Suppressor macrophage (primary cell): Measurements from ENCODE around the gene KLF11.
"Not testable (repeated sequence)": the region's sequence is repeated elsewhere in the genome, so short reads cannot be mapped to it uniquely, and the experiment has no call there.

ENCODE experiments used
- DNase-seq, 4 experiments: peaks; one replicate each; pipeline ENCODE4 v3.0.0-alpha.2; 2020 to 2022

The KLF11 gene

DNA sequence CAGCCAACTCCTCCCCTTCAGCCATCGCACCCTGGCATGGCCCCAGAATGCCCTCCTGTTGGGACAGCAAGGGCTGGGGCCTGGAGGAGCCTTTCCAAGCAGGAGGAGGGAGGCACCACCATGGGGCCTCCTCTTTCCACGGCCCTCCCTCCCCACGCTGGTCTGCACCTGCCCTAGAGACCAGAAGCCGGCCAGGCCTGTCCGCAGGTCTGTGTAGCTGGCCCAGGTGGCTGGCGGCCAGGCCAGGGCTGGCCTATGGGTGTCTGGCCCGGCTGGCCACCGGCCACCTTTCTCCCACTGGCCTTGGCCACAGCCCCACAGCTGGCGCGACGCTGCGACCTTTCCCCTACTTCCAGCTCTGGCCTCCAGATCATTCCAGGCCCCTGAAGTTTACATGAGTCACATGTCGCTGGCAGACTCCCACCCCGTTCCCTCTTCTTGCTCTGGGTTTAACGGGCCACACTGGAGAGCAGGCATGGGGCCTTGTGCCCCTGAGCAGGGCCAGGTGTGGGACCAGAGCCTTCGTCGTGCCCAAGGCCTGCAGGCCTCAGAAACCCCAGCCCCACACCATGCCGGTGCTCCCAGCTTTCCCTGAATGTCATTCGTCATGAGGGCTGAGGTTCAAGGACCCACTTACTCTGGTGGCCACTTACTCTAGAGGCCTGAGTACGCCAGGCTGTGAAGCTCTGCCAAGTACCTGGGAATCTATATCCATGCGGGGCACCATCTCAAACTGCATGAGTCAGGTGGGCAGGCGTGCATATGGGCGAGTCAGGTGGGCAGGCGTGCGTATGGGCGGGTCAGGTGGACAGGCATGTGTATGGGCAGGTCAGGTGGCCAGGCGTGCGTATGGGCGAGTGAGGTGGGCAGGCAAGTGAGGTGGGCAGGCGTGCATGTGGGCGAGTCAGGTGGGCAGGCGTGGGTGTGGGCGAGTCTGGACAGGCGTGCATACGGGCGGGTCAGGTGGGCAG, 33.3 kb upstream of the KLF11 start:
- DNase-seq = no peak

DNA sequence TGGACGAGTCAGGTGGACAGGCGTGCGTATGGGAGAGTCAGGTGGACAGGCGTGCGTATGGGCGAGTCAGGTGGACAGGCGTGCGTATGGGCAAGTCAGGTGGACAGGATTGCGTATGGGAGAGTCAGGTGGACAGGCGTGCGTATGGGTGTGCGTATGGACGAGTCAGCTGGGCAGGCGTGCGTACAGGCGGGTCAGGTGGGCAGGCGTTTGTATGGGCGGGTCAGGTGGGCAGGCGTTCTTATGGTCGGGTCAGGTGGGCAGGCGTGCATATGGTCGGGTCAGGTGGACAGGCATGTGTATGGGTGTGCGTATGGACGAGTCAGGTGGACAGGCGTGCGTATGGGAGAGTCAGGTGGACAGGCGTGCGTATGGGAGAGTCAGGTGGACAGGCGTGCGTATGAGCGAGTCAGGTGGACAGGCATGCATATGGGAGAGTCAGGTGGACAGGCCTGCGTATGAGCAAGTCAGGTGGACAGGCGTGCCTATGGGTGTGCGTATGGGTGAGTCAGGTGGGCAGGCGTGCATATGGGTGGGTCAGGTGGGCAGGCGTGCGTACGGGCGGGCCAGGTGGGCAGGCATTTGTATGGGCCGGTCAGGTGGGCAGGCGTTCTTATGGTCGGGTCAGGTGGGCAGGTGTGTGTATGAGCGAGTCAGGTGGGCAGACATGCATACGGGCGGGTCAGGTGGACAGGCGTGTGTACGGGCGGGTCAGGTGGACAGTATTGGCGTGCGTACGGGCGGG, 32.3 kb upstream of the KLF11 start:
- not testable (repeated sequence) for DNase-seq

DNA sequence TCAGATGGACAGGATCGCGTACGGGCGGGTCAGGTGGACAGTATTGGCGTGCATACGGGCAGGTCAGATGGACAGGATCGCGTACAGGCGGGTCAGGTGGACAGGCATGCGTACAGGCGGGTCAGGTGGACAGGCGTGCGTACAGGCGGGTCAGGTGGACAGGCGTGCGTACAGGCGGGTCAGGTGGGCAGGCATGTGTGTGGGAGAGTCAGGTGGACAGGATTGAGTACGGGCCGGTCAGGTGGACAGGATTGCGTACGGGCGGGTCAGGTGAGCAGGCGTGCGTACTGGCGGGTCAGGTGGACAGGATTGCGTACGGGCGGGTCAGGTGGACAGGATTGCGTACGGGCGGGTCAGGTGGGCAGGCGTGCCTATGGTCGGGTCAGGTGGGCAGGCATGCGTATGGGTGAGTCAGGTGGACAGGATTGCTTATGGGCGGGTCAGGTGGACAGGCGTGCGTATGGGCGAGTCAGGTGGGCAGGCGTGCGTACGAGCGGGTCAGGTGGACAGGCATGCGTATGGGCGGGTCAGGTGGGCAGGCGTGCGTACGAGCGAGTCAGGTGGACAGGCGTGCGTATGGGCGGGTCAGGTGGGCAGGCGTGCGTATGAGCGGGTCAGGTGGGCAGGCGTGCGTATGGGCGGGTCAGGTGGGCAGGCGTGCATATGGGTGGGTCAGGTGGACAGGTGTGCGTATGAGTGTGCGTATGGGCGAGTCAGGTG, 31.6 kb upstream of the KLF11 start:
- DNase-seq = not testable (repeated sequence)

DNA sequence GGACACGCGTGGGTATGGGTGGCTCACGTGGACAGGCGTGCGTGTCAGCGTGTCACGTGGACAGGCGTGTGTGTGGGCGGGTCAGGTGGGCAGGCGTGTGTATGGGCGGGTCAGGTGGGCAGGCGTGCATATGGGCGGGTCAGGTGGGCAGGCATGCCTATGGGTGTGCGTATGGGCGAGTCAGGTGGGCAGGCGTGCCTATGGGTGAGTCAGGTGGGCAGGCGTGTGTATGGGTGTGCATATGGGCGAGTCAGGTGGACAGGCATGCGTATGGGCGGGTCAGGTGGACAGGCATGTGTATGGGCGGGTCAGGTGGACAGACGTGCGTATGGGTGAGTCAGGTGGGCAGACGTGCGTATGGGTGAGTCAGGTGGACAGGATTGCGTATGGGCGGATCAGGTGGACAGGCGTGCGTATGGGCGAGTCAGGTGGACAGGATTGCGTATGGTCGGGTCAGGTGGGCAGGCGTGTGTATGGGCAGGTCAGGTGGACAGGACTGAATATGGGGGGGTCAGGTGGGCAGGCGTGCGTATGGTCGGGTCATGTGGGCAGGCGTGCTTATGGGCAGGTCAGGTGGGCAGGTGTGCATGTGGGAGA, 30.9 kb upstream of the KLF11 start:
- DNase-seq = not testable (repeated sequence)

DNA sequence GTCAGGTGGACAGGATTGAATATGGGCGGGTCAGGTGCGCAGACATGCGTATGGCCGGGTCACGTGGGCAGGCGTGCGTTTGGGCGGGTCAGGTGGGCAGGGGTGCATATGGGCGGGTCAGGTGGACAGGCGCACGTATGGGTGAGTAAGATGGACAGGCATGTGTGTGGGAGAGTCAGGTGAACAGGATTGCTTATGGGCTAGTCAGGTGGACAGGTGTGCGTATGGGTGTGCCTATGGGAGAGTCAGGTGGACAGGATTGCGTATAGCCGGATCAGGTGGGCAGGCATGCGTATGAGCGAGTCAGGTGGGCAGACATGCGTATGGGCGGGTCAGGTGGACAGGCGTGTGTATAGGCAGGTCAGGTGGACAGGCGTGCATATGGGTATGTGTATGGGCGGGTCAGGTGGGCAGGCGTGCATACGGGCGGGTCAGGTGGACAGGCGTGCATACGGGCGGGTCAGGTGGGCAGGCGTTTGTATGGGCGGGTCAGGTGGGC, 30.3 kb upstream of the KLF11 start:
- no peak for DNase-seq

DNA sequence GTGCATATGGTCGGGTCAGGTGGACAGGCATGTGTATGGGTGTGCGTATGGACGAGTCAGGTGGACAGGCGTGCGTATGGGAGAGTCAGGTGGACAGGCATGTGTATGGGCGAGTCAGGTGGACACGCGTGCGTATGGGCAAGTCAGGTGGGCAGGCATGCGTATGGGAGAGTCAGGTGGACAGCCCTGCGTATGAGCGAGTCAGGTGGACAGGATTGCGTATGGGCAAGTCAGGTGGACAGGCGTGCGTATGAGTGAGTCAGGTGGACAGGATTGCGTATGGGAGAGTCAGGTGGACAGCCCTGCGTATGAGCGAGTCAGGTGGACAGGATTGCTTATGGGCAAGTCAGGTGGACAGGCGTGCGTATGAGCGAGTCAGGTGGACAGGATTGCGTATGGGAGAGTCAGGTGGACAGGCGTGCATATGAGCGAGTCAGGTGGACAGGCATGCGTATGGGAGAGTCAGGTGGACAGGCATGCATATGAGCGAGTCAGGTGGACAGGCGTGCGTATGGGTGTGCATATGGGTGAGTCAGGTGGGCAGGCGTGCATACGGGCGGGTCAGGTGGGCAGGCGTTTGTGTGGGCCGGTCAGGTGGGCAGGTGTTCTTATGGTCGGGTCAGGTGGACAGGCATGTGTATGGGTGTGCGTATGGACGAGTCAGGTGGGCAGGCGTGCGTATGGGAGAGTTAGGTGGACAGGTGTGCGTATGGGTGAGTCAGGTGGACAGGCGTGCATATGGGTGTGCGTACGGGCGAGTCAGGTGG, 29.5 kb upstream of the KLF11 start:
- DNase-seq = not testable (repeated sequence)

DNA sequence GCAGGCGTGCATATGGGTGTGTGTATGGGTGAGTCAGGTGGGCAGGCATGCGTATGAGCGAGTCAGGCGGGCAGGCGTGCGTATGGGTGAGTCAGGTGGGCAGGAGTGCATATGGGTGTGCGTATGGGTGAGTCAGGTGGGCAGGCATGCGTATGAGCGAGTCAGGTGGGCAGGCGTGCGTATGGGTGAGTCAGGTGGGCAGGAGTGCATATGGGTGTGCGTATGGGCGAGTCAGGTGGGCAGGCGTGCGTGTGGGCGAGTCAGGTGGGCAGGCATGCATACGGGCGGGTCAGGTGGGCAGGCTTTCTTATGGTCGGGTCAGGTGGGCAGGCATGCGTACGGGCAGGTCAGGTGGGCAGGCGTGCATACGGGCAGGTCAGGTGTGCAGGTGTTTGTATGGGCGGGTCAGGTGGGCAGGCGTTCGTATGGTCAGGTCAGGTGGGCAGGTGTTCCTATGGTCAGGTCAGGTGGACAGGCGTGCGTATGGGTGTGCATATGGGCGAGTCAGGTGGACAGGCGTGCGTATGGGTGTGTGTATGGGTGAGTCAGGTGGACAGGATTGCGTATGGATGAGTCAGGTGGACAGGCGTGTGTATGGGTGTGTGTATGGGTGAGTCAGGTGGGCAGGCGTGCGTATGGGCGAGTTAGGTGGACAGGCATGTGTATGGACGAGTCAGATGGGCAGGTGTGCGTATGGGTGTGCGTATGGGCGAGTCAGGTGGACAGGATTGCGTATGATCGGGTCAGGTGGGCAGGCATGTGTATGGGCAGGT, 28.7 kb upstream of the KLF11 start:
- DNase-seq = no peak

DNA sequence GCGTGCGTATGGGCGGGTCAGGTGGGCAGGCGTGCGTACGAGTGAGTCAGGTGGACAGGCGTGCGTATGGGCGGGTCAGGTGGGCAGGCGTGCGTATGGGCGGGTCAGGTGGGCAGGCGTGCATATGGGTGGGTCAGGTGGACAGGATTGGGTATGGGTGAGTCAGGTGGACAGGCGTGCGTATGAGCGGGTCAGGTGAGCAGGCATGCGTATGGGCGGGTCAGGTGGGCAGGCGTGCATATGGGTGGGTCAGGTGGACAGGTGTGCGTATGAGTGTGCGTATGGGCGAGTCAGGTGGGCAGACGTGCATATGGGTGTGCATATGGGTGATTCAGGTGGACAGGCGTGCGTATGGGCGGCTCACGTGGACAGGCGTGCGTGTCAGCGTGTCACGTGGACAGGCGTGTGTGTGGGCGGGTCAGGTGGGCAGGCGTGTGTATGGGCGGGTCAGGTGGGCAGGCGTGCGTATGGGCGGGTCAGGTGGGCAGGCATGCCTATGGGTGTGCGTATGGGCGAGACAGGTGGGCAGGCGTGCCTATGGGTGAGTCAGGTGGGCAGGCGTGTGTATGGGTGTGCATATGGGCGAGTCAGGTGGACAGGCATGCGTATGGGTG, 27.9 kb upstream of the KLF11 start:
- DNase-seq = not testable (repeated sequence)

DNA sequence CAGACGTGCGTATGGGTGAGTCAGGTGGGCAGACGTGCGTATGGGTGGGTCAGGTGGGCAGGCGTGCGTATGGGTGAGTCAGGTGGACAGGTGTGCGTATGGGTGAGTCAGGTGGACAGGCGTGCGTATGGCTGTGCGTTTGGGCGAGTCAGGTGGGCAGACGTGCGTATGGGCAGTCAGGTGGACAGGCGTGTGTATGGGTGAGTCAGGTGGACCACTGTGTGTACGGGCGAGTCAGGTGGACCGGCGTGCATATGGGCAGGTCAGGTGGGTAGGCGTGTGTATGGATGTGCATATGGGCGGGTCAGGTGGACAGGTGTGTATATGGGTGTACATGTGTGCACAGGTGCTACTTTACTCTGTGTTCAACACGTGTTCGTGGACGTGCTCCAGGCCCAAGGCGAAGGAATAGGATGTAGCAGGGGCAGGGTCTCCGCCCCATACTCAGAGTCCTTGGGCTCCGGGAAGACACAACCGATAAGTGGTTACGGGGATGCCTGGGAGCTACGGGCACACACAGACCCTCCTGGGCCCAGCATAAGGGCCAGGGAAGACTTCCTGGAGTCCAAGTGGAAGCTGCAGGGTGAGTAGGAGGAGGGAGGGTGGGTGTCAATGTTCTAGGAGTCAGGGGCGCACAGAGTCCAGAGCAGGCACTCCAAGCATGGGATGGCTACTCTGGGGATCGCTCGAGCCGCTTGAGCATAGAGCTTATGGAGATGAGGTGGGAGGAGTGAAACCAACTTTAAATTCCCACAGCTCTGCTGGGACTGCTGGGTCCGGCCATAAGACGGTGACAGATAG, 27.1 kb upstream of the KLF11 start:
- DNase-seq = no peak

DNA sequence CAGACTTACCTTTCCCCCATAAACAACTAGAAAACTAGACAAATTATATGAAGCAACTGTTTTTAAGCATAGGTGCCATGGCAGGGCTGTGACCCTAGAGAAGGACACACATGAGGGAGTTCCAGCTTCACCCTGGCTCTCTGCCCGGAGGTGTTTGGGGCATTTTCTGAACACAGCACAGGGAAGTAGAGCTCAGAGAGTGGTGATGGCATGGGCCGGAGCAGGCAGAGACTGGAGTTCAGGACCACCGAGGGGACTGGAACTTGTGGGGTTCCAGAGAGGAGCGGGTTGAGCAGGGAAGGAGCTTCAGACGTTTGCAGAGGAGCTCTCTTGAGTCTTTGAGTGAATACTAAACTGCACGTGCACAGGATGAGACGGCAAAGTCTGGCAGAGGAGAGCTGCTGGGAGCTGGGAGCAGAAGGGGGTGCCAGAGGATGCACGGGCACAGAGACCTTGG, 26.5 kb upstream of the KLF11 start:
- DNase-seq = no peak

DNA sequence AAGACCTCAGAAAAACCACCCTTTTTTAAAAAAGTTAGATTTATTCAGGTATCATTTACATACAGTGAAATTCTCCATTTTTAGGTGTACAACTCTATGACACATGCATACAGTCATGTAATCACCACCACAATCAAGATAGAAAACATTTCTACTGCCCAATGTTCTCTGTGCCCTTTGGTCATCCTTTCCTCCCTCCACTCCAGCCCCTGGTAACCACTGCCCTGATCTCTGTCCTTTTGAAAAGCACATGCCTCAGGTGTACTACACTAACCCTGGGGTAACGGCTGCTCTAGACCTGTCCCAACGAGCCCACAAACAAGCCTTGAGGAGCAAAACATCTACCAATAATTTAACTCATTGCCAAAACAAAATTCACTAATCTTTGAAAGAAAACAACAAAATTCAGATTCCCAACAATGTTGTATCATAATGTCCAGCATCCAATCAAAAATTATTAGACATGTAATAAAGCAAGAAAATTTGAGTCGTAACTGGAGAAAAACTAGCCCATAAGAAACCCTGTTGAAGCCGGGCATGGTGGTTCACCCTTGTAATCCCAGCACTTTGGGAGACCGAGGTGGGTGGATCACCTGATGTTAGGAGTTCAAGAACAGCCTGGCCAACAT, 25.9 kb upstream of the KLF11 start:
- no peak for DNase-seq

DNA sequence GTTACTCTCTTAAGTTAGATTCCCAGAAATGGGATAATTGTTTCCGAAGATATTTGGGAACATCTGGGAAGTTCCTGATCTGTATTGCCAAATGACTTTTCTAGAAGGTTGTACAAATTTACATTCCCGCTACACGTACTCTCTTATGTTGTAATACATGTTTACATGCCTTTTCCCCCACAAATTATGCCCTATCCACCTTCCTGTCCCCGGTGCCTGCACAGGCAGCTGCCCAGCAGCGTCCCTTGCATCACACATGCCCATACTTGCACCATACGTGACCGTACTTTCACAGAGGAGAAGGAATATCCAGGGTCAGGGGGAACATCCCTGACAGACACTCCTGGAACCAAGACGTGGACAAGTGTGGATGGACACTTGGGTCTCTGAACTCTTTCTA, 24.2 kb upstream of the KLF11 start:
- peak in 3 of 4 experiments; percentile 55 to 62 (median 58) for DNase-seq

DNA sequence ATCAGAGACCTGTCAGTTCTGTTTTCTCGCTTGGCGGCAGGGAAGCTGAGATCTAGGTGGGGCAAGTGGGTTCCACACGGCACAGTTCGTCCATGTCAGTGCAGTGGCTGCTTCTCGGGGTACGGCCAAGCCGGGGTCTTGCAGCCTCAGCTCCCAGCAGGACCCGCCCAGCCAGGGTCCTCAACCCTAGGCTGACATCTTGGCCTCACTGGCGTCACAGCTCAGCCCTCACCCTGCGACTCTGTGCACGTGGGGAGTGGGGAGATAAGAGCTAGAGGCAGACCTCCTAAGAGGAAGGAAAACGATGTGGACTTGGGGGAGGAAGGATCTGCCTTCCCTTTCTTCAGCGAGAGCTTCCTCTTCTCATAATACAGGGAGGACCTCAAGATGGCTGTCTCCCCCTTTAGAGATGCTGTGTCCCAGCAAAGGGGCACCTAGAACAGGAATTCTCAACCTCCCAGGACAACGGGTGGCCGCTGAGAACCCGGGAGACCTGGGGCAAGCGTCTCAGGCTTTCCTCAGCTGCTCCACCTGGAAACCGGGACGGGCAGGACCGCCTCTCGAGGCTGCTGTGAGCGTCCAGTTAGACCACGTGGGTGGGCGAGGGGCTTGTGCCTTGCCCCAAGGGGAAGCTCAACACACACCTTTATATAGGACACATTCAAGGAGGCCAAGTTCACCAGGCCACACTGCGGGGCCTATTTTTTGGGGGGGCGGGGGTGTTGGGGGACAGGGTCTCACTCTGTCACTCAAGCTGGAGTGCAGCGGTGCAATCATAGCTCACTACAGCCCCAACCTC, 23.5 kb upstream of the KLF11 start:
- peak in 3 of 4 experiments; percentile 67 to 72 (median 72) for DNase-seq

DNA sequence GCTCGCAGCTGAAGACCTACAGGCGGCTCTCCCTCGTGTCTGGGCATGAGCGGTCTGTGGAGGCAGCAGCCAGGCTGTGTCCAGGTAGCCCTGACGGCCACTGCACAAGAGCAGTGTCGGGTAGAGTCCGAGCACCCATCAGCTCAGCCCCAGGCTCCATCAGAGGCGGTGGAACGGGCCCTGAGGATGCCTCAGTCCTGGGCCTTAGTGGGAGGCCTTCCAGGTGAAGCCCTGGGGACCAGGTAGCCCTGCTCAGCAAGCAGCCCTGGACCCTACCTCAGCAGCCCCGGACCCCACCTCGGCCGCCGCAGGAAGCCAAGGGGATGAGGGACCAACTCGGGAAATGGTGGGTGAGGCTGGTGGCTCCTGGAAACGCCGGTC, 21.3 kb upstream of the KLF11 start:
- DNase-seq = no peak

DNA sequence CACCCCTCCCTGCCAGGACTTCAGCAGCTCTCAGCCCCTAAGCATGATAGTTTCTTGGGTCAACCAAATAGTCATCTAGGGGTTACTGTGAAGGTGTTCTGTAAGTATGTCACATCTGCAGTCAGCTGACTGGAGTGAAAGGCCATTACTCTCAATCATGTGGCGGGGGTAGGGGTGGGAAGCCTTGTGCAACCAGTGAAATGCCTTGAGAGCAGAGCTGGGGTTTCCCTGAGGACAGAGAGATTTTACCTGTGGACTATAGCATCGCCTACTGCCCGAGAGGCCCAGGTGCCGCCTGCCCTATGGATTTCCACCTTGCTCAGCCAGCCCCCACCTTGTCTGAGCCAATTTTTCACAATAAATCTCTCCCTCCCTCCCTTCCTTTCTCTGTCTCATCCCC, 20.9 kb upstream of the KLF11 start:
- peak in 3 of 4 experiments; percentile 49 to 52 (median 50) for DNase-seq

DNA sequence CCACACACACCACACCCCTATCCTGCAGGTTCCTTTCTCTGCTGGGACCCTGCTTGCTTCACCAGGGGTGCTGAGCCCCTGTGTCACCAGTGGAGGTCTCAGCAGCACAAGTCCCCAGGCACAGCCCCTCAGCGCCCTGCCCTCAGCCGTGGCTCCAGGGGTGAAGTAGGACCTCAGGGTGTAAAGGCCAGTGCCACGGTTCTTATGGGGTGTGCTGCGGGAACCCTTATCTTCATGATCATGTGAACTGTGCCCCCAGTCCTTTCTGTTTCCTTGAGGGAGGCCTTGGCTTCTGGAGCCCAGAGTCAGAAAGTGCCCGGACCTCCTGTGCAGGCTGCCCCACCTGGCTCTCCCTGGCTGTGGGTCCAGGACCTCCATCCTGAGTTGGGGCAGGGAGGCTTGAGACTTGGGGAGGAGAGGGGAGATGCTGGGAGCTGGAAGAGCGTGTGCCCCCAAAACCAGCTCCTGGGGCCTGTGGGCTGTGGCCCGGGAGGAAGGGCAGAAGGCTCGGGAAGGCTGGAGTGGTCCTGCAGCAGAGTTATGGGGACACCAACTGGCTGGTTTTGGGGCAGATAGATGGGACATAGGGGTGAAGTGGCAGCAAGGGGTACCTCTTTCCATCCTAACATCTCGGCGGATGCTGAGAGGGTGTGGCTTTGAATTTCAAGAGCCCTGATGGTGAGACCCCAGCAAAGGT, 20.2 kb upstream of the KLF11 start:
- no peak for DNase-seq

DNA sequence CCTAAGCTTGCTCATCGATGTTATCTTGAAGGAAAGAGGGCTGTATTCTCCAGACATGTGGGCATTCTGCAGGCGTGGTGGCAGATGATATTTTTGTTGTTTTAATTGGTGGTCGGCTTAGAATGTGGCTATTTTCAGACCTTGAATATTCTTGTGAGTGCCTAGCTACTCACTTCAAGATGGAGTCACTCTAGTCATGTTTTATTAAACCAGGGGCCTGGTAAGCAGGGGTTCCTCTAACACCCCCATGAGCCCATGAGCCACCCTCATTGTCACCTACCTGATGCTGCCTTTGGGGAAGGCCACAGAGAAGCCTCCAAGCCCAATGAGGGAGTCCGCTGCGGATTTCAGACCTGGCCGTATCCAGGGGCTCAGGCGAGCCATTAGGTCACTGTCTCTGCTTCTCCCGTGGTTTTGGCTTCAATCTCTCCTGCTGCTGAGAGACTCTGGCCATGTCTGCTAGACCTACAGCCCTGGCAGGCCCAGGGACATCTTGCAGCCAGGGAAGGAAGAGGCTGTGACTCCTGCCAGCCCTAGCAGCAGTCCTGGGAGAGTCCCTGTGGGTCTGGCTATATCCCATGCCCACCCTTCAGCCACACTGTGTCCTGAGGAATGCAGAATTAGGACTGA, 16.3 kb upstream of the KLF11 start:
- no peak for DNase-seq
